A172 (cell line): ENCODE measurements around the gene CALML6. TPM values are rescaled to one million over a fixed set of nuclear protein-coding genes. Genes with fewer than 3 reads are reported as not detected.
A peak's percentile ranks its signal among the peaks of the same experiment; 100 is the strongest.

Experiments
- DNase-seq: peaks from one replicate; pipeline ENCODE4 v3.0.0-alpha.2; 2015; ENCODE audit warnings: low spot score
- total RNA-seq: library from RNA; depleted of rRNA; stranded (reverse); fragments of >200 nt; shearing (Covaris generic); gene quantifications from 2 replicates; pipeline ENCODE4 v1.2.3, GENCODE V29; 2014

CALML6 gene
- total RNA-seq, 1 experiment from 2014 or later: not detected

DNA sequence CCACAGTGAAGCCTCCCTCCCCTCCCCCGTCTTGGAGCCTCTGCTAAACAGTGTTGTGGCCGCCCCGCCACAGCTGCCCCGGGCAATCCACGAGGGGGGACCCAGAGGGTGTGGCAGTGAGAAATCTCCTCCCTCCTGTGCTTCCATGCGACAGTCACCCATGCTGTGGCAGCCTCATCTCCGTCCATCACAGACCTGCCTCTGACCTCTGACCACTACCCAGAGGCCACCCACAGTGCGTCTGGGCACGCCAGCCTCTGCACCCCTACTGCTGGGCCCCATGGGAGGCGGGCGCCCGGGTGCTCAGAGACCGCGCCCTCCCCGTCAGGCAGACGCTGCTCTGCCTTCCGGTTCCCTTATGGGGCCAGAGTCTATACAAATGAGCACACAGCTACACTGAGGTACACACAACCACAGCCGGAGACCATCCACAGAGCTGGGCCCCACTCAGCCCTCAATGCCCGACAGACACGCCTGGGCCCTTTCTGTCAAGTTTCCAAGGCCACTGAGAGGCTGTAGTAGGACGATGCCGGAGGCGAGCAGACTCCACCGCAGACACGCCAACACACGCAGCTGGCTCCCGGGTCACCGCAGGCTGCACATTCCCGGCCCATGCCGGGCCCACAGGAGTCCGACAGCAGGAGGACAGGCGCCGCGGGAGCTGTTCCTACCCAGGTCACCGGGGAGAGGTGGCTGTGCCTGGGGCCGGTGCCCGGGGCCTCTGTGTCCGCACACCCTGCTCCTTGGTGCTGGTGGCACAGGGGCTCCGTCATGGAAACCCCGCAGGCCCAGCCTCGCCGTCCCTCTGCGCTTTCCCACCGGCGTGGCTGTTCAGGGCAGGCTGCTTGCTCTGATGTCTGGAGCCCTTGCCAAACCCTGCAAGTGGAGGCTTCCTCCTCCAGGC, 27.9 kb downstream of the CALML6 start:
- DNase-seq: no peak

DNA sequence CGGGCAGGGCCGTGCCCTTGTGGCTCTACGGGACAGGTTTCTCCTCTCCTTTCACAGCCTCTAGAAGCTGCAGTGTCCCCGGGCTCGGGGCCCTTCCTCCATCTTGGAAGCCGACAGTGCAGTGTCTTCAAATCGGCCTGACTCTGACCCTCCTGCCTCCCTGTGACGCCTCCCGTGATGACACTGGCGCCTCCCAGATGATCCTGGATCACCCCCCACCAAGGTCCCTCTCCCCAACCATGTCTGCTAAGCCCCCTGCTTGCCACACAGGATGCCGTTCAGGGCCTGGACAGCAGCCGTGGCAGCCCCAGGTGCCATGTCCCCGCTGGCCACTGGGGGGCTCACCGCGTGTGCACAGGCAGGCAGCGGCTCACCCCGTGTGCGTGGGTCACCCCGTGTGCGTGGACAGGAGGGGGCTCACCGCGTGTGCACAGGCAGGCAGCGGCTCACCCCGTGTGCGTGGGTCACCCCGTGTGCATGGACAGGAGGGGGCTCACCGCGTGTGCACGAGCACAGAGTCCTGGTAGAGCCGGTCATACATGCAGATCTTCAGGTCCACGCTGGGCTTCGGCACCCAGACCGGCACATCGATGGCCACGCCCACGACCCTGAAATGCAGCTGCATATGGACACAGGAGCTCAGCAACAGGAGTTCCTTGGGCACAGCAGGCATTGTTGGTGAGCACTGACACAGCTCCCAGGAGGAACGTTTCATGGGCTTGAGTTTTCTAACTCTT, 28.9 kb downstream of the CALML6 start:
- DNase-seq: peak; percentile 6

DNA sequence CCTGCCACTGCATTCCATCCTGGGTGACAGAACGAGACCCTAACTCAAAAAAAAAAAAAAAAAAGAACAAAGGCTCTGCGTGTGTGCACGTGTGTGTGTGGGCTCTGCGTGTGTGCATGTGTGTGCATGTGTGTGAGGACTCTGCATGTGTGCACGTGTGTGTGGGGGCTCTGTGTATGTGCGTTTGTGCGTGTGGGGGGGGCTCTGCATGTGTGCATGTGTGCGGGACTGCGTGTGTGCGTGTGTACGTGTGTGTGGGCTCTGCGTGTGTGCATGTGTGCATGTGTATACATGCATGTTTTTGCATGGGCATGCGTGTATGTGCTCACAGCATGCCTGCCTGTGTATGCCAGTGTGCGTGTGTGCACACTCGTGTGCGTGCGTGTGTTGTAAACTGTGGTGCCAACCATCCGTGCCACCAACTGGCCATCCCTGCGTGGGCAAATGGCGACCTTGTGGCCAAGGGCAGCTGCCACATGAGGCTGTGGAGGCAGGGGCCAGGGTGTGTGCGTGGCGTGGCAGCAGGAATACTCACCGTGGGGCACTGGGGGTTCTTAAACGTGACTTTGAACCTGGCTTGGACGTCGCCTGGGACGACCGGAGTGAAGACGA, 30.8 kb downstream of the CALML6 start:
- no peak for DNase-seq

DNA sequence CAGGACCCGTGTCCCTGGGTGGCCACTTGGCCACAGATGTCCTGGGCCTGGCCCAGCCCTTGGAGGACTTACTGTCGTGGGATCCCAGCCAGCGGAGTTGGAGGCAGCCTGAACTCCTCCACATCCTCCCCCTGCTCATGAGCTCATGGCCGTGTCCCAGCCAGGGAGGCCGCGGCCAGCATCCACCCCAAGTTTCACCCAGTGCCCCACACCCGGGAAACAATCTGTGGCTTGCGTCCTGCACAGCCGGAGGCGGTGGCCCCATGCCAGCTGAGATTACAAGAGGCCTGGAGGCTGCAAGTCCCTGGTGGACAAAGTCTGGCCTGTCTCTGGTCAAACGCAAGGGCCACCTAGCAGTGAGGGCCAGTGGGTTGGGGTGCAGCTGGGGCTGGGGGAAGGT, 31.5 kb downstream of the CALML6 start:
- peak; percentile 3 for DNase-seq

DNA sequence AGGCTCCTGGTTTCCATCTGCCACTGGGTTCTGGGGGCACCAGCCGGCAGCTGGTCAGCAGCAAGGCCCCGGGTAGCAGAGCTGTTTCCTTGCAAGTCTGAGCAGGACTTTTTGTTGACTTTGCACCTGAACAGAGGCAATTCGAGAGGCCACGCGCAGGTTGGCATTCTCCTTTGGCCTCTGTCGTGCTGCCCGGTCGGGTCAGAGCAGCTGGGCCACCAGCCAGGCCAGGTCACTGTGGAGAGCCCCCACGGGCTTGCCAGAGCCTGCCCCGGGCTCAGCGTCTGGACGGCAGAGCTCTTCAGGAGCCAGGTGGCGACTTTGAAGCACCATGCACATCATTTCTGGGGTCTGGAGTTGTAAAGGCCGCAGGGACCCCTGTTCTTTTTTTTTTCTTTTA, 32.4 kb downstream of the CALML6 start:
- DNase-seq: no peak

DNA sequence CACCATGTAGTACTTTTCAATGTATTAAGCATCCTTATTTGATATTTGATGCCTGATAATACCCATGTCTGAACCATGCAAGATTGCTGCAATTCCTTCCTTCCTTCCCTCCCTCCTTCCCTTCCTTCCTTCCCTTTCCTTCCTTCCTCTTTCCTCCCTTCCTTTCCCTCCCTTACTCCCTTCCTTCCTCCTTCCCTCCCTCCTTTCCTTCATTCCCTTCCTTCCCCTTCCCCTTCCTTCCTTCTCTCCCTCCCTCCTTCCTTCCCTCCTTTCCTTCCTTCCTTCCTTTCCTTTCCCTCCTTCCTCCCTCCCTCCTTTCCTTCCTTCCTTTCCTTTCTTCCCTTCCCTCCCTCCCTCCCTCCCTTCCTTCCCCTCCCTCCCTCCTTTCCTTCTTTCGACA, 33.7 kb downstream of the CALML6 start:
- DNase-seq: no peak

DNA sequence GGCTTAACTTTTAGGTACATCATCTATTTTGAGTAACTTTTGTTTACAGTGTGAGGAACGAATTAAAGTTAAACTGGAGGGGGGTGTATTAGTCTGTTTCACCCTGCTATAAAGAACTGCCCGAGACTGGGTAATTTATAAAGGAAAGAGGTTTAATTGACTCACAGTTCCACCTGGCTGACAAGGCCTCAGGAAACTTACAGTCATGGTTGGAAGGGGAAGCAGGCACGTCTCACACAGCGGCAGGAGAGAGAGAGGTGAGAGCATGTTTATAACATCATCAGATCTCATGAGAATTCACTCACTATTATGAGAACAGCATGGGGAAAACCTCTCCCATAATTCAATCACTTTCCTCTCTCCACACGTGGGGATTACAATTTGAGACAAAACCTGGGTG, 35.9 kb downstream of the CALML6 start:
- no peak for DNase-seq

DNA sequence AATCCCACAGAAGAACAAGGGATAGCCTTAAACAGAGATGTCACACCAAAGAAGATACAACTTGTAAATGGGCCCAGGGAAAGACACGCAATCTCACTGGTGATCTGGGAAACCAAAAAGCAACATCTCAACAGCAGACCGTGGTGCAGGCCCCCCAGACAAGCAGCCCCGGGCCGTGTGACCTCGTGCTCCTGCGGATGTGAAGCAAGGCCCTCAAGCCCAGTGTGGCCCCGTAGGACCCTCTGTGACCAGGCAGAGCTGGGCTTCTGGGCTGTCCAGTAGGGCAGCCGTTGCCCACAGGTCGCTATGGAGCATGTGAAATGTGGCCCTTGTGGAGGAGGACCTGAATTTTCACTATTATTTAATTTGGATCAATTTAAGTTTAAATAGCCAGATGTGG, 39.0 kb downstream of the CALML6 start:
- no peak for DNase-seq

DNA sequence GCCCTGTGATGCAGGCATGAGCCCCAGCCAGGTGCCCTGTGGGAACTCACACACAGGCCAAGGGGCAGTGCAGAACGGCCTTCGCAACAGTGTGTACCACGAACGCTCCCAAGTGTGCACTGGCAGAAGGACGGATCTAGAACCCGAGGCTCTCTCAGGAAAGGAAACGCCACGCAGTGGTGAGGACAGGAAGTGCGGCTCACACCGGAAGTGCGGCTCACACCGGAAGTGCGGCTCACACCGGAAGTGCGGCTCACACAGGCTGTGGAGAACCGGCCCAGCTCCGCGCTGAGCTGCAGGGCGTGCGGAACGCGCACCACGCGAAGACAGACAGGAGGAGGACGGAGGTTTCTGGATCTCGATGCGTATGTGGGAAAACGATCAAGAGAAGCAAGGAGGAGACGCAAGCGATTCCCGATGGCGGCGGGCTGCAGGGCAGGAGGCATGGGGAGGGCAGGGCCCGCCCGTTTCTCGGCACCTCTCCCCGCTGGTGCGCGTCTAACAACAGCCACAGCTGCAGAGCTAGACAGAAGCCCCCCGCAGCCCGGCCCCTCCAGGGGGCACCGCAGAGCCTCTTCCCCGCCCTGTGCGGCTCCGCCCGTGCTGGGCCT, 39.9 kb downstream of the CALML6 start:
- no peak for DNase-seq

DNA sequence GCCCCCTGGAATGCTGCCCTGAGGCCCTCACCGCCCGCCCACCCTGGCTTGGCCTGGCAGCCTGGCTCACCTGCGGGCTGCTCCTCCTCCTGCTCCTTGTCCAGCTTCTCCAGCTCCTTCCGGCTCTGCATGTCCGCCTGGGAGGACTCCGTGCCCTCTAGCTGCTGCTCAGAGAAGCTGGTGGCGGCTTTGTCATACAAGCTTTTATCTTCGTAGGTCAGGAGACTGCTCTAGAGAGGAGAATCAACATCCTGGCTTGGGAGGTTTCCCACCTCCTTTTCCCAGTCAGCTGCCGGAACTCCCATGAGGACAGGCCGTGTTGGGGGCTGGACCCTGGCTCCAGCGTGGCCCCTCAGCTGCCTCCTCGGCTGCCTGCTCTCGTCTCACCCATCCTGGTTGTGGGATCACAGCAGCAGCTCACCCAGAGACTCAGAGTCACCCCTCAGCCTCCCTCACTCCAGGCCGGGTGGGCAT, 40.6 kb downstream of the CALML6 start:
- DNase-seq: no peak

DNA sequence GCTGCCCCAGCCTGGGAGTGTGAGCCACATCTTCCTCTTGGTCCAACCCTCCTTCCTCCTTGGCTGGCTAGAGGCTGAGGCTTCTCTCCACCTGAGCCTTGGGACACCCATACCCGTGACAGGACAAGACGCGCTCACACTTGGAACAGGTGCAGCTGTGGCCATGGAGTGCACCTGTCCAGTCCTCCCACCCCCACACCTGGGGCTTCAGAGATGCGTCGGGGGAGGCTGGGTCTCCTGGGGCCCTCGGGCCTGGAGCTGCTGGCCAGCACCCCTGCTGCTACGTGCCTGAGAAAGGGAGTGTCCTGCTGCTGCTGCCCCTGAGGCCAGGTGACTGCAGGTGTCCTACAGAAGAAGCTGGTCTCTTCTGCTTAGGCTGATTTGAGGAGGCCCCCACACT, 41.0 kb downstream of the CALML6 start:
- DNase-seq: no peak

DNA sequence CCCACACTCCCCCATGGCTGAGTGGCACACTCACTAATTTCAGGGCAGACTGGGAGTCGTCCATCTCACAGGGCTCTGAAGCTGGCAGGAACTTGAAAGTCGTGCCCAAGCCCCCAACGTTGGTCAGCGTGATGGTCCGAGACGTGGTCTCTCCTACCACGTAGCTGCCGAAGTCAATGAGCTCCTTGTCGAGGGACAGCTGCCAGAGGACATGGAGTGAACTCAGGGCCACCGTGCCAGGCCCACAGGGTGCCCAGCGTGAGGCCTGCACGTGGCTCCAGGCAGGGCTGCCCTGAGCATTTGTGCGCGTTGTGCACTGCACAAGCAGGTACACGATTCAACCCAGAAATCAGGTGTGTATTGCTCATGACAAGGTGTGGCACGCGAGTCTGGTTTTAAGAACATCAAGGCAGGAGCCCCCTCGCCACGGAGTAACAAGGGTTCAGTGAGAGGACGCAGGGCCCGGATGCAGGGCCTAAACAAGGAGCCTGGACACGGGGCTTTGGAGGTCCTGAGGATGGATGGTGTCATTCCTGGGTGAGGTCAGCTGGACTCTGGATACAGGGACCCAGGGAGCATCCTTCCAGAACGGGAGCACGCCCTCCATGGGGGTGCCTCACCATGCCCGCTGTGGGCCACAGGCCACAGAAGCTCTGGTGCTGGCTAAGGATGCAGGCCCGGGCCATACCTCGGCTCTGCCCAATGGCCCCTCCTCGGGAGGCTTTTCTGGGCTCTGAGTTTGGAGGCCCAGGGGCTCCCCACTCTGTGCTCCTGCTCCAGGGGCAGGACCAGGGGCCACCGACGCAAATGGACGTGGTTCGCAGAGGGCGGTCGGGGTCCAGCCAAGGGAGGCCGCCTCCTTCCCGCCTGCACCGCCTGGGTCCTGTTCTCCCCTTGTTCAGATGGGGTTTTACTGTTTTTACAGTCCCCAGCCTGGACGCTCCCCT, 41.8 kb downstream of the CALML6 start:
- DNase-seq: no peak

DNA sequence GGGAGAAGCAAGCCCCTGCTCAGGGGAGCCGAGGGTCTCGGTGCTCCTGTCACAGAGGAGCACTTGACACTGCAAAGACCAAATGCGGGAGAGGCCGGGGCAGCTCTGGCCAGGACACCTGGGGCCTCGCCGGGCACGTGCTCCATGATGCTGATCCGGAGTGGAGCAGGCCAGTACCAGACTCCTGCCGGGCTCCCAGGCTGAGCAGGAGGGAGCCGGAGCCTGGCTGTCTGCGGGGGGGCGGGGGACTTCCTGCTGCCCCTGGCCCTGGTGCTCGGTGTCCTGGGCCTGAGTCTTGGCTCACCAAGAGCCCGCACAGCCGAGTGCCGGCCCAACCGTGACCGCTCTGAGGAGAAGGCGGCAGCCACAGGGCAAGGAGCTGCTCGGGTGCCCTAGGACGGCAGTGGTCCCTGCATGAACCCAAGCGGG, 42.5 kb downstream of the CALML6 start:
- no peak for DNase-seq

DNA sequence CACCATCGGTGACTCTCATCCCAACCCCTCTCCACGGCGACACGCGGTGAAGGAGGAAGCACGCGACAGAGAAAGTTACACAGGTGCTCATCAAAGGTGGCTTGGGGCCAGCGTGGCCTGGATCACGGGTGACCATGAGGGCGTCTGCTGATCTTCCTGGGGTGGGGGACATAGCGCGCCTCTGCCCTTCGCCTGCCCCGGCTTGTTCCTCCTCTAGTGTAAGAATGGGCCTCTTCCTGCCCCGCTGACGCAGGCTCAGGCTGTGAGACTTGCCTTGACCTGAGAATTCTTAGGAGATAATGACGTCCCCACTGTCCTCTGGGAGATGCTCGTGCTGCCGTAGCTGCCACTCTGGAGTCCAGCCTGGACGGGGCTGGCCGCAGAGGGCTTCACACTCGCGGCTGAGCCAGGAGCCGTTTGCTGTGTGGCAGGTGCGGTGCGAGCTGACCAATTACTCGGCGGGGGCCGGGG, 43.0 kb downstream of the CALML6 start:
- DNase-seq: no peak

DNA sequence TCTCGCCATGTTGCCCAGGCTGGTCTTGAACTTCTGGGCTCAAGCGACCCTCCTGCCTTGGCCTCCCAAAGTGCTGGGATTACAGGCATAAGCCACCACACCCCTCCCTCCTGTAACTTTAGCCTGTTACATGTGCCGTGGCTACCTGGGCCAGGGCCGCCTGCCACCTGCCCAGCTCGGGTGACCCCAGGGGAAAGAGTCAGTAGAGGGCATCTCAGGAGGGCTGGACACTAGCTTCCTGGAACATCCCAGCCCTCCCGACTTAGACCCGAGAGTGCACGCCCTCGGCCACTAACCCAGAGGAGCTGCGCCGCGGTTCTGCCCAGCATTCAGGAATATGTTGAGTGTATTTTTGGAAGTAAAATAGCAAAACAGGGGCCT, 44.4 kb downstream of the CALML6 start:
- DNase-seq: no peak

DNA sequence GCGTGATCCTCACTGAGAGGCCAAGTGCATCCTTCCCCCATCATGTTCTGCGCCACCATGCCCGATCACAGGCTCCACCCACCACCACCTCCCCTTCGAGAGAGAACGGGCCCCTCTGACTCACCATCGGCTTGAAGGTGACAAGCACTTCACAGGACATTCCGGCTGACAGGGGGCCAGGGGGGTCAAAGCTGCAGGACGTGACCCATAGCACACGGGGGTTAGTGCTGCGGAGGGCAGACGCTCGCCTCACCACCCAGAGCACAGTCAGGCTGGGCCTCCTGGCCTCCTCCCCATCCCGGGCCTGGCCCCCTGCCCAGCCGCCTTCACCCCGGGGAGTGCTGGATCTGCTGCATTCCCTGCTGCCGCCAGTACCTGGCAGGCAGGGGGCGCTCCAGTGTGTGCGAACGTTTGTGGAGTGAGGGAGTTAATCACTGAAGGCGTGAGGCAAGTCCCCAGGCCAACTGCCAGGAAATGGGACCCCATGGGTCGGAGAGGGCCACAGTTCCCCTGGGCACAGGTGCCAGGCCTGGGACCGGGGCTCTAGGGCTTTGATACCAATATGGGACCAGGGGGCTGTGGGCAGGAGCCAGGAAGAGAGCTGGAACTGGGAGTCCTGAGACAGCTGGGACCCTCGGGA, 44.9 kb downstream of the CALML6 start:
- peak; percentile 53 for DNase-seq

DNA sequence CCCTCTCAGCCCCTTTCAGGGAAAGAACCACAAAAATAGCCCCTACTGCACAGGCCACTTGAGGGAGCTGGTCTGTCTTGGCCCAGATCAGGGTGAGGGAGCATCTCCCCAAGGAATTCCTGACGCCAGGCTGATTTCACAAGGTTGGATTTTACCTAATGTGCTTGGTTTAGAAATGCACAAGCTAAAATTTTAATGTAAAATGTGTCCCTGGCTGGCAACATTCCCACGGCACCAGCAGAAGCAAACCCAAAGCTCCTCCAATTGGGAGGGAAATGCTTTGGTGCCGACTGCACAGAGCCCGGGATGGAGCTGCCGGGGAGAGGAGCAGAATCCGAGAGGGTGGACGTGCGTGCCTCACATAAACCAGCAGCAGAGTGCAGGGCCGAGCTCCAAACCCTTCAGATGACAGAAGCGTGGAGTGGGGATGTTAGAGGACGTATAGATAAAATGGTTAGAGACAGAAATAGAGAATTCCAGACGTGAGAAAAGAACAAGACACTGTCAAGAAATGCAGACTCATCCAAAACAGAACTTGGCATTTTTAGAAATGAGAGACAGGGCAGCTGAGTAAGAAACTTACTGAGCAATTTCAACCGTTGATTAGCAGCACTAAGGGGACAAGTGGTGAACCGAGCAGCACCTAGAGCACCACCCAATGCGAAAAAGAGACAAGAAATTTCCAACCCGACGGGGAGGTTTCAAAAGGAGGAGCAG, 45.6 kb downstream of the CALML6 start:
- DNase-seq: no peak

DNA sequence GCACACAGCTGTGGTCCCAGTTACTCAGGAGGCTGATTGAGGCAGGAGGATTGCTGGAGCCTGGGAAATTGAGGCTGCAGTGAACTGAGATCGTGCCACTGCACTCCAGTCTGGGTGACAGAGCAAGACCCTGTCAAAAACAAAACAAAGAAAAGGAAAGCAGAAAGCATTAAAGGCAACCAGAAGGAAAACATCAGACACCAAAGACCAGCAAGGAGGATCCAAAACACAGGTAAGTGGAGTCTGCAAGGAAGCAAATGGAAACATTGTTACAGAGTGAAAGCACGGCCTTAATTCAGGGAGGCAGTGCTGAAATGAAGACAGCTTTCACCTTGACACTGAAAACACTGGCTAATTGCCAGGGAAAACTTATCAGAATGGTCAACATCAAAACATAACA, 47.7 kb downstream of the CALML6 start:
- DNase-seq: no peak

DNA sequence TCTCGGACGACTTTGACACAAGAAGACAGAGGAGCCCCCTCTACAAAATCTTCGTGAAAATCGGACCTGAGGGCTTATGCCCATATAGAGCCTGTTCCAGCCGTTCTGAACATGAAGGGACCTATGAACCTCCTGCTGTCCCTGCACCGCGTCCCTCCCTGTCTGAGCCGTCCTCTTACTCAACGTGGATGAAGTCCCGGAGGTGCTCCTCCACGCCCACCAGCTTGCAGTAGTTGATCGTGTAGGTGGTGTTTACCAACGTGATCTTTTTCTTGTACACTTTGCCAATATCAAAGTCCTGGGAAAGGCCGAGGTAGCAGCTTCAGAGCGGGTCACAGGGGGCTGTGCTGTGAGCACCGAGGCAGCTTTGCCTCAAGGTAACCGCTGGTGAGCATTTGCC, 48.5 kb downstream of the CALML6 start:
- no peak for DNase-seq

DNA sequence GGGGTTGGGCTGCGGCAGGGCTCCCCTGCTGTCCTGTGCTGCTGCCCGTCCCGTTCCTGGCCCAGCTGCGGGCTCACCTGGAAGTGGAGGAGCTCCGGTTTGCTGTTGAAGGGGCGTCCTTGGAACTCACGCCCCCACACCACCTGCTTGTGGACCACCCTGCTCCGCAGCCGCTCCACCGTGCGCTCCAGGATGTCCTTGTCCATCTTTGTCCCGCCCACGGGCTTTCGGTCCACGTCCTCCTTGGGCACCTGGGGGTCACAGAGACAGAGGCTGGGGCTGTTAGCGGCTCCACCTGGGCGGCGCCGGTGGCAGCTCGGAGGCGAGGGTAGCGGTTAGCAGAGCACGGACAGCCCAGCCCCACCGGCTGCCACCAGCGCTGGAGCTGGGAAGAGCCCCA, 49.8 kb downstream of the CALML6 start:
- DNase-seq: no peak
